ENCODE results near the gene CDH4.
"Not testable (repeated sequence)": the region's sequence is repeated elsewhere in the genome, so short reads cannot be mapped to it uniquely, and the experiment has no call there.

DNA sequence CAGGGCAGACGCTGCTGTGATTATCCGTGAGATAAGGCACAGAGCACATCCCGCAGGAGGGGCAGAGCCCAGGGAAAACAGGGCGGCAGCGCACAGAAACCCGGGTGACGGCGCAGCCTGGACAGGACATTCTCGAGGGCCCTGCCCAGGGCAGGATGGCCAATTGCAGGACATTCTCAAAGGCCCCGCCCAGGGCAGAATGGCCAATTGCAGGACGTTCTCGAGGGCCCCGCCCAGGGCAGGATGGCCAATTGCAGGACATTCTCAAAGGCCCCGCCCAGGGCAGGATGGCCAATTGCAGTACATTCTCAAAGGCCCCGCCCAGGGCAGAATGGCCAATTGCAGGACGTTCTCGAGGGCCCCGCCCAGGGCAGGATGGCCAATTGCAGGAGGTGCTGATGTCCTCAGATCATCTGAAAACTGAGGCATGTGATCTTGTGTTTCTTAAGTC, 173.5 kb downstream of the CDH4 start:
- not testable (repeated sequence) for TF ChIP-seq CTCF, POLR2A (IDR thresholded peaks at IDR 0.05)
